Esophagus (tissue), 2 donors: ENCODE measurements around the gene PRKD1. TPM values are rescaled to one million over a fixed set of nuclear protein-coding genes. Genes with fewer than 3 reads are reported as not detected.

Source experiments
- H3K27ac ChIP-seq, 2 donors: one replicate each; pipeline ENCODE4 v1.5.1; 2013; ENCODE audit warnings: low read depth in 2 of 2, mild to moderate bottlenecking in 2 of 2, inconsistent platforms in 1 of 2, low read length in 1 of 2, moderate library complexity in 1 of 2
- H3K27me3 ChIP-seq, 2 donors: one replicate each; pipeline ENCODE4 v1.6.1; 2013; ENCODE audit warnings: low read length in 2 of 2, control low read depth in 1 of 2, mild to moderate bottlenecking in 1 of 2; ENCODE audit not compliant: insufficient read depth in 2 of 2, control insufficient read depth in 1 of 2
- H3K36me3 ChIP-seq, 2 donors: one replicate each; pipeline ENCODE4 v1.6.1; 2013; ENCODE audit warnings: low read length in 1 of 2; ENCODE audit not compliant: control insufficient read depth in 2 of 2, insufficient read depth in 2 of 2
- H3K4me1 ChIP-seq, 2 donors: one replicate each; pipeline ENCODE4 v1.6.1; 2013; ENCODE audit warnings: low read length in 1 of 2; ENCODE audit not compliant: control insufficient read depth in 2 of 2, insufficient read depth in 2 of 2
- H3K4me3 ChIP-seq, 2 donors: one replicate each; pipeline ENCODE4 v1.5.1; 2013; ENCODE audit warnings: low read length in 2 of 2, mild to moderate bottlenecking in 2 of 2, low read depth in 1 of 2, moderate library complexity in 1 of 2
- H3K9me3 ChIP-seq, 2 donors: one replicate each; pipeline ENCODE4 v1.6.1; 2013; ENCODE audit warnings: mild to moderate bottlenecking in 2 of 2, low read depth in 1 of 2, low read length in 1 of 2, moderate library complexity in 1 of 2; ENCODE audit not compliant: control insufficient read depth in 2 of 2, insufficient read depth in 1 of 2
- WGBS, 2 donors: extraction: QIAGEN DNeasy Blood & Tissue Kit; methylation state at CpG; one replicate each; pipeline ENCODE4 v1.1.7; 2013; 5-methylcytosine and 5-hydroxymethylcytosine counted together
- polyA plus RNA-seq, 2 donors: library from polyadenylated mRNA; stranded (reverse); fragments of 200-250 nt; gene quantifications; one replicate each; pipeline ENCODE4 v1.2.3, GENCODE V29; 2013
- donor health status: healthy with polysubstance abuse.
- donor health status: Bipolar disorder and iron deficiency.

The PRKD1 gene
- polyA plus RNA-seq, 2 donors, result 1.1 to 1.4 TPM

- no peak overlapping the region for H3K27ac ChIP-seq
Observed at GRCh38 chr14:29906256-29906870, 21.3 kb downstream of the PRKD1 start.

DNA sequence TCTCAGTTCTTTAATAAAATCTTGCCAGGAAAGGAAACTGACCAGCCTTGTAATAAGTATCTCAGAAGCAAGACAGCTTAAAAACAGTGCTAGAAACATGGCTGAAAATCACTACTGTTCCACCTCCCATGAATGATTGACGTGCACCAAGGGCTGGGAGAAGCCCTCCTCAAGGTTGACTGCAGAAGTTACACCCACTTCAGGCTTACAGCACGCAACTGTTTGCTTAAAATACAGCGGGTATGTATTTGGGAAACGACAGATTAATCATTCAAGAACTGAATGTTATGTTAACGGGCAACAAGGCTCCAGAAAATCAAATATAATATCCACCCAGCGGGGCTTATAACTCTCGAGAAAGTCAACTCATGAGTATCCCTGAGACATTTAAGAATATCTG lies 22.1 kb downstream of the PRKD1 start:
- no peaks in the 10 kb centered on the region for H3K36me3 ChIP-seq
- WGBS, 2 donors, result 71 to 85% methylated on average over 7 of the region's 7 CpGs

More at GRCh38 chr14:29906256-29906870, 21.3 kb downstream of the PRKD1 start:
- no peaks in the 10 kb centered on the region for H3K4me1 ChIP-seq
- no peaks in the 10 kb centered on the region for H3K36me3 ChIP-seq
- no peak overlapping the region for H3K4me3 ChIP-seq
- no peaks in the 10 kb centered on the region for H3K9me3 ChIP-seq
- no peaks in the 10 kb centered on the region for H3K27me3 ChIP-seq
- 76 to 83% methylated on average over 3 of the region's 3 CpGs for WGBS, 2 donors

DNA sequence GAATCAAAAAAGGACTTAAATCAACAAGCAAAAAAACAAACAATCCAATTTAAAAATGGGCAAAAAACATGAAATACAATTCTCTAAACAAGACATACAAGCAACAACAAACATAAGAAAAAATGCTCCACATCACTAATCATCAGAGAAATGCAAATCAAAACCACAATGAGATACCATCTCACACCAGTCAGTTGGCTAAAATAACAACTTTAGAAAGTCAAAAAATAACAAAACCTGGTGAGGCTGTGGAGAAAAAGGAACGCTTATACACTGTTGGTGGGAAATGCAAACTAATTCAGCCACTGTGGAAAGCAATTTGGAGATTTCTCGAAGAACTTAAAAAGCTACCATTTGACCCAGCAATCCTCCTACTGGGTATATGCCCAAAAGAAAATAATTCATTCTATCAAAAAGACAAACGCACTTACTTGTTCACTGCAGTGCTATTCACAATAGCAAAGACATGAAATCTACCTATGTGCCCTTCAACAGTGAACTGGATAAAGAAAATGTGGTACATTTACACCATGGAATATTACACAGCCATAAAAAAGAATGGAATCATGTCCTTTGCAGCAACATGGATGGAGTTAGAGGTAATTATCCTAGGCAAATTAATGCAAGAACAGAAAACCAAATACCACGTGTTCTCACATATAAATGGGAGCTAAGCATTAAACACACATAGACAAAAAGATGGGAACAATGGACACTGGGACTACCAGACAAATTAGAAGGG lies 26.9 kb downstream of the PRKD1 start:
- H3K4me1 ChIP-seq, result no peaks in the 10 kb centered on the region
- no peak overlapping the region for H3K4me3 ChIP-seq
- H3K36me3 ChIP-seq, result no peaks in the 10 kb centered on the region
- H3K27me3 ChIP-seq, result no peaks in the 10 kb centered on the region
- H3K27ac ChIP-seq, result no peak overlapping the region
- 89 to 90% methylated on average over 4 of the region's 4 CpGs for WGBS, 2 donors
- no peaks in the 10 kb centered on the region for H3K9me3 ChIP-seq

More for the DNA sequence above, 22.1 kb downstream of the PRKD1 start:
- Histone ChIP-seq H3K4me3 (no peak overlapping the region), H3K4me1 (no peaks in the 10 kb centered on the region), H3K27ac (no peak overlapping the region), H3K27me3 (no peaks in the 10 kb centered on the region), H3K9me3 (no peaks in the 10 kb centered on the region)

DNA sequence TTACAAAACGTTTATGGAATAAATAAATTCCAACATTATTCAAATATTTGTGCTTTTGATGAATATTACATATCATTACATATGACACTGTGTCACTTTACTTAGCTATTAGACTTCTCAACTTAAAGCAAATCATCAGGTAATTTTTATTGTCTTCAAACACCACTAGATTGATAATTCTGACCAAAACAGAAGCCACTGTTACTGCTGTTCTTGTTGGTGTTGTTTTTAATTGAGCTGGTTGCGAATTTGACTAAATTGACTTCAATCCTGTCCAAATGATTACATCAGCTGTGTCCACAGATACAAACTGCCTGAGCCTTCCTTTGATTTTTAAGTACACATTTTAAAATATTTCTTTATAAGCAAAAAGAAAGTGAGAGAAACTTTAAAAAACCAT lies 29.2 kb downstream of the PRKD1 start:
- no peaks in the 10 kb centered on the region for H3K27me3 ChIP-seq
- no peaks in the 10 kb centered on the region for H3K9me3 ChIP-seq
- no peaks in the 10 kb centered on the region for H3K36me3 ChIP-seq
- no peak overlapping the region for H3K4me3 ChIP-seq
- 58 to 66% methylated on average over 2 of the region's 2 CpGs for WGBS, 2 donors
- H3K4me1 ChIP-seq, result no peaks in the 10 kb centered on the region
- H3K27ac ChIP-seq, result no peak overlapping the region

- Histone ChIP-seq H3K9me3 (no peaks in the 10 kb centered on the region), H3K27me3 (no peaks in the 10 kb centered on the region), H3K27ac (no peak overlapping the region), H3K4me3 (no peak overlapping the region), H3K36me3 (no peaks in the 10 kb centered on the region), H3K4me1 (no peaks in the 10 kb centered on the region)
- 86 to 90% methylated on average over 1 of the region's 1 CpG for WGBS, 2 donors
Observed at GRCh38 chr14:29897181-29897580, 30.5 kb downstream of the PRKD1 start.

DNA sequence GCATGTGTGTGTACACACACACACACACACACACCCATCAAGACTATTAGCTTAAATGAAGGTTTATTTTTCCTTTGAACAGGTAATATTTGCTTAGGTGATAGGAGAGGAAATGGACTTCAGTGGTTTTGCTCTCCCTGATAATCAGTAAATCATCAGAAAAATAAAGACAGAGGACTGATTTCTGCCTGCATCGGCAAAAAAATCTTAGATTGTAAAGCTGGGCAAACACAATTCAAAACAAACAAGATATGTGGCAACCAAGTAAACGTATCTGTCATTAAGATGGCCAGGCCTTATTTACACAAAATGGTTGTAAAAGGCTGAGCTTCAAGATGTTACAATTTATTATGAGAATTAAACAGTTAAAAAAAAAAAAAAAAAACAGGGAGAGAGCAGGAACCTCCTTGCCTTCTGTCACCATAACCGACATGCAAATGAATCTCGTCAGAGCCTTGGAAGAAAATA lies 31.3 kb downstream of the PRKD1 start:
- 65 to 83% methylated on average over 4 of the region's 4 CpGs for WGBS, 2 donors
- H3K27ac ChIP-seq, result no peak overlapping the region

DNA sequence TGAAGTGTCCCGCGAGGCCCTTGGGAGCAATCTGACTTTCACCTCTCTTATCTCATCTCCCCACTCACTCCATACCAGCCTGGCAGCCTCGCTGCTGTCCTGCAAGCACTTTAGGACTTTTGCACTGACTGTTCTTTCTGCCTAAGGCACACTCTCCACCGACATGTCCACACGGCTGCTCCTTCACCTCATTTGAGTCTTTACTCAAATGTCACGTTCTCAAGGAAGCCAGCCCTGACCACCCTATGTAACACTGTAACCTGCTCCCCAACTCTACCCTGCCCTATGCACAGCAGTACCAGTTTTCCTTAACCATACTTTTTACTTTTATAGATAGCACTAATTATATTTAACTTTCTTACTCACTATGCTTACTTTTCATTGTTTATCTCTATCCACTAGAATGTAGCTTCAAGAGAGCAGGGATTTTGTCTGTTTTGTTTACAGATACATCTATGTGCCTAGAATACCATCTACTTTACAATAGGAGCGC lies 32.0 kb downstream of the PRKD1 start:
- no peak overlapping the region for H3K4me3 ChIP-seq
- 66 to 81% methylated on average over 7 of the region's 7 CpGs for WGBS, 2 donors
- H3K9me3 ChIP-seq, result no peaks in the 10 kb centered on the region
- no peaks in the 10 kb centered on the region for H3K36me3 ChIP-seq
- H3K27ac ChIP-seq, result no peak overlapping the region
- H3K4me1 ChIP-seq, result no peaks in the 10 kb centered on the region
- no peaks in the 10 kb centered on the region for H3K27me3 ChIP-seq

More for the DNA sequence above, 31.3 kb downstream of the PRKD1 start:
- Histone ChIP-seq H3K36me3 (no peaks in the 10 kb centered on the region), H3K27me3 (no peaks in the 10 kb centered on the region), H3K9me3 (no peaks in the 10 kb centered on the region), H3K4me1 (no peaks in the 10 kb centered on the region), H3K4me3 (no peak overlapping the region)

GRCh38 chr14:29893989-29894388 lies 33.7 kb downstream of the PRKD1 start:
- no peaks in the 10 kb centered on the region for H3K4me1 ChIP-seq

DNA sequence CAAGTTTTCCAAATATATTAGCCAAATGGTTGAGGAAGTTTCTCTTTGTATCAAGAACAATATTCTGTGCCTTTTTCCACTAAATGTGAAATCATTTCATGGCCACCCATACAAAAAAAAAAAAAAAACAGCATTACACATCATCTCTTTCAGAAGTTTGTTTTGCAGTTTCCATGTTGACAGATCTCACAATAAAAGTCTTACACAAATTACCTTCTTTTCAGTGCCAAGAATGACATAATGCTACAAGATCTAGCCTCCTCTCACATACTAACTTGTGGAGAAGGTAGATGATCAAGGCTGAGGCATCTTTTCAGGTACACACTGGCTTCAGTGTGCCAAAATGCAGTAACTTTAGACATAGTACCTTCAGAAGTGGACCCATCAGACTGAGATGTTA lies 35.3 kb downstream of the PRKD1 start:
- H3K4me1 ChIP-seq, result no peaks in the 10 kb centered on the region
- no peaks in the 10 kb centered on the region for H3K9me3 ChIP-seq
- no peaks in the 10 kb centered on the region for H3K36me3 ChIP-seq
- no peak overlapping the region for H3K27ac ChIP-seq
- no peak overlapping the region for H3K4me3 ChIP-seq
- no peaks in the 10 kb centered on the region for H3K27me3 ChIP-seq

More at GRCh38 chr14:29893989-29894388, 33.7 kb downstream of the PRKD1 start:
- no peaks in the 10 kb centered on the region for H3K36me3 ChIP-seq
- 94 to 98% methylated on average over 3 of the region's 3 CpGs for WGBS, 2 donors
- H3K27ac ChIP-seq, result no peak overlapping the region
- H3K4me3 ChIP-seq, result no peak overlapping the region
- H3K27me3 ChIP-seq, result no peaks in the 10 kb centered on the region
- H3K9me3 ChIP-seq, result no peaks in the 10 kb centered on the region
